Upper lobe of left lung (tissue), 4 donors: Measurements from ENCODE around the gene MBNL2.

Experiments
- CTCF ChIP-seq, 6 experiments: fragments of 450-650 bp in 4 of 6; fragments of 200-600 bp in 2 of 6; sonication (generic) in 2 of 6; IDR thresholded peaks; one replicate each; pipeline ENCODE4 v1.5.1; 2016 to 2019; ENCODE audit warnings: antibody characterized with exemption in 6 of 6
- POLR2A ChIP-seq, 4 donors: fragments of 450-650 bp; IDR thresholded peaks; one replicate each; pipeline ENCODE4 v1.5.1; 2016 to 2017; ENCODE audit warnings: antibody characterized with exemption in 4 of 4, mild to moderate bottlenecking in 2 of 4
- POLR2AphosphoS5 ChIP-seq, 2 donors: sonication (generic); formaldehyde crosslinking; IDR thresholded peaks; one replicate each; pipeline ENCODE4 v1.5.1; 2017; ENCODE audit warnings: antibody characterized with exemption in 2 of 2

DNA sequence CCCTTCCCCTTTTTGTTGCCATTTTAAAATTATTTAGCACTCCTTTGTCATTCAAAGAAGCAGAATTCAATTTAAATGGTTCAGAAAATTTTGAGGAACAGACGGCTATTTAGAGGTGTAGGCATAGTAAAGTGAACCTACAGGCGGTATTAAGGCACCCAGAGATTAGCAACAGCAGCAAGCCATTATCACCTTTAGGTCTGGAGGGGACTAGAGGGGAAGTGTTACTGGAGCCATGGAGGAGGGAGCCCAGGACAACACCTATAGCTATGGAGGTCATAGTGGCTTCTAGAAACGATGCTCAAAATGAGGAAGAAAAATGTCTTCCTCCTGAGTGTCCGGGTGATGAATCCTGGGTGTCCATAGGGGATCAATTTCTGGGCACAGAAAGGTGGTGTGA is 25.8 kb upstream of the MBNL2 start:
- TF ChIP-seq CTCF (IDR thresholded peaks at IDR 0.05) (no peak), POLR2AphosphoS5 (IDR thresholded peaks at IDR 0.05) (no peak), POLR2A (IDR thresholded peaks at IDR 0.05) (no peak)
